Measurements from ENCODE around the gene BTF3.

BTF3 gene

GRCh38 chr5:73531356-73531755 lies 33.1 kb downstream of the BTF3 start:
- Histone ChIP-seq H3K36me3 (ENCODE audit: low read length) (no peaks in the 10 kb centered on the region), H3F3A (ENCODE audit: insufficient read depth) (no peaks in the 10 kb centered on the region), H3K79me2 (ENCODE audit: insufficient read depth, low read length) (no peaks in the 10 kb centered on the region), H4K20me1 (ENCODE audit: low read depth, low read length) (no peaks in the 10 kb centered on the region), H2AFZ (ENCODE audit: low read depth, low read length, severe bottlenecking) (no peak overlapping the region), H3K9ac (ENCODE audit: low read length) (no peak overlapping the region), H3K4me3 (ENCODE audit: insufficient read depth, low read length, poor library complexity, severe bottlenecking) (no peak overlapping the region), H3K27ac (ENCODE audit: low read depth, low read length) (no peak overlapping the region), H3K4me2 (ENCODE audit: low read depth, low read length, poor library complexity, severe bottlenecking) (no peak overlapping the region), H3K9me3 (ENCODE audit: insufficient read depth, low read length) (no peaks in the 10 kb centered on the region), H3K9me2 (replicated peaks; ENCODE audit: insufficient read depth, low read length) (no peaks in the 10 kb centered on the region), H3K27me3 (ENCODE audit: low read length) (no peaks in the 10 kb centered on the region)
- TF ChIP-seq, protein P1, sequence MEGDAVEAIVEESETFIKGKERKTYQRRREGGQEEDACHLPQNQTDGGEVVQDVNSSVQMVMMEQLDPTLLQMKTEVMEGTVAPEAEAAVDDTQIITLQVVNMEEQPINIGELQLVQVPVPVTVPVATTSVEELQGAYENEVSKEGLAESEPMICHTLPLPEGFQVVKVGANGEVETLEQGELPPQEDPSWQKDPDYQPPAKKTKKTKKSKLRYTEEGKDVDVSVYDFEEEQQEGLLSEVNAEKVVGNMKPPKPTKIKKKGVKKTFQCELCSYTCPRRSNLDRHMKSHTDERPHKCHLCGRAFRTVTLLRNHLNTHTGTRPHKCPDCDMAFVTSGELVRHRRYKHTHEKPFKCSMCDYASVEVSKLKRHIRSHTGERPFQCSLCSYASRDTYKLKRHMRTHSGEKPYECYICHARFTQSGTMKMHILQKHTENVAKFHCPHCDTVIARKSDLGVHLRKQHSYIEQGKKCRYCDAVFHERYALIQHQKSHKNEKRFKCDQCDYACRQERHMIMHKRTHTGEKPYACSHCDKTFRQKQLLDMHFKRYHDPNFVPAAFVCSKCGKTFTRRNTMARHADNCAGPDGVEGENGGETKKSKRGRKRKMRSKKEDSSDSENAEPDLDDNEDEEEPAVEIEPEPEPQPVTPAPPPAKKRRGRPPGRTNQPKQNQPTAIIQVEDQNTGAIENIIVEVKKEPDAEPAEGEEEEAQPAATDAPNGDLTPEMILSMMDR (IDR thresholded peaks at IDR 0.05; ENCODE audit: insufficient read depth, low read length, poor library complexity, severe bottlenecking): no peak
- no peak for TF ChIP-seq EZH2phosphoT487 (conservative IDR thresholded peaks at IDR 0.05; ENCODE audit: low read length)

DNA sequence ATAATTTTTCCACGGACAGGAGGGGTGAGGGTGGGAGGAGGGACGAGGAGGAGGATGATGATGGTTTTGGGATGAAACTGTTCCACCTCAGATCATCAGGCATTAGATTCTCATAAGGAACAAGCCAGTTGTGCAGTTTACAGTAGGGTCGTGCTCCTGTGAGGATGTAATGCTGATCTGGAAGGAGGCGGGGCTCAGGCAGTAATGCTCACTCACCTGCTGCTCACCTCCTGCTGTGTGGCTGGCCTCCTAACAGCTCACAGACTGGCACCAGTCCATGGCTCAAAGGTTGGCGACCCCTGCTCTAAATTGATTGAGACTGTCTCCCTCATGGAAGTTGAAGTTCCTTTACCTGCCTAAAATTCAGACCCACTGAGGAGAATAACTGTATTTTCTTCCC lies 34.0 kb downstream of the BTF3 start:
- Histone ChIP-seq H3K9me2 (replicated peaks; ENCODE audit: insufficient read depth, low read length) (no peaks in the 10 kb centered on the region), H3K9ac (ENCODE audit: low read length) (no peak overlapping the region), H3K4me2 (ENCODE audit: low read depth, low read length, poor library complexity, severe bottlenecking) (no peak overlapping the region), H3K79me2 (ENCODE audit: insufficient read depth, low read length) (no peaks in the 10 kb centered on the region), H3F3A (ENCODE audit: insufficient read depth) (no peaks in the 10 kb centered on the region), H3K36me3 (ENCODE audit: low read length) (no peaks in the 10 kb centered on the region), H3K9me3 (ENCODE audit: insufficient read depth, low read length) (no peaks in the 10 kb centered on the region), H3K4me3 (ENCODE audit: insufficient read depth, low read length, poor library complexity, severe bottlenecking) (no peak overlapping the region), H4K20me1 (ENCODE audit: low read depth, low read length) (no peaks in the 10 kb centered on the region), H2AFZ (ENCODE audit: low read depth, low read length, severe bottlenecking) (no peak overlapping the region), H3K27me3 (ENCODE audit: low read length) (no peaks in the 10 kb centered on the region), H3K27ac (ENCODE audit: low read depth, low read length) (no peak overlapping the region)
- TF ChIP-seq EZH2phosphoT487 (conservative IDR thresholded peaks at IDR 0.05; ENCODE audit: low read length): no peak
- TF ChIP-seq, protein P1 (IDR thresholded peaks at IDR 0.05; ENCODE audit: insufficient read depth, low read length, poor library complexity, severe bottlenecking): no peak

DNA sequence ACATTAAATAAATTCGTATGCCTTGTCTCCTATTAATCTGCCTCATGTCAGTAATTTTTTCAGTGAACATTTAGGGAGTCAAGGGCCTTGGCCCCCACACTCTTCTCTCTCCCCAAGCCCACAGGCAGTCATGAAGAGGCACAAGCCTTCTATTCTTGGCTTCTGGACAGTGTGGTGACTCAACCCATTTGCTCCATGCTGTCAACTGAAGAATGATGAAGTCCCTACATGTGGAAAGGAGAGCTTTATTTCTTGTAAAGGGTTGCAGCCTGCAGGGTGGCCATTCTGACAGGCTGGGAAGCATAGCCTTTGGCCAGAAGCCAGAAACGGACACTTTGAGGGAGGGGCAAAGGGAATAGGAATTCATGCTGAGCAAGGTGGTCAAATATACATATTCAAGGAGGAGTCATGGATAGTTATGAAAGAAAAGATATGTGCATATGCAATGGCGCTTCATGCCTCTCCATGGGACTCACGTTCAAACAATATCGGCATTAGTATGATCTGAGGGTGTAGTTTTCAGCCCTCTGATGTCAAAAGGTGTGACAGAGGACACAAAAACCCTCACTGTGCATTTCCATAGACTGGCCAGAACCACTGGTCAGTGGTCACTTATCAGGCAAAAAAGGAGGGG lies 35.9 kb downstream of the BTF3 start:
- no peaks in the 10 kb centered on the region for H3K9me2 ChIP-seq (replicated peaks; ENCODE audit: insufficient read depth, low read length)
- H3K4me2 ChIP-seq (ENCODE audit: low read depth, low read length, poor library complexity, severe bottlenecking): no peak overlapping the region
- H3K36me3 ChIP-seq (ENCODE audit: low read length): no peaks in the 10 kb centered on the region
- H2AFZ ChIP-seq (ENCODE audit: low read depth, low read length, severe bottlenecking): no peak overlapping the region
- no peaks in the 10 kb centered on the region for H3F3A ChIP-seq (ENCODE audit: insufficient read depth)
- H3K4me3 ChIP-seq (ENCODE audit: insufficient read depth, low read length, poor library complexity, severe bottlenecking): no peak overlapping the region
- H3K9ac ChIP-seq (ENCODE audit: low read length): no peak overlapping the region
- H4K20me1 ChIP-seq (ENCODE audit: low read depth, low read length): no peaks in the 10 kb centered on the region
- no peaks in the 10 kb centered on the region for H3K9me3 ChIP-seq (ENCODE audit: insufficient read depth, low read length)
- H3K27ac ChIP-seq (ENCODE audit: low read depth, low read length): no peak overlapping the region
- no peaks in the 10 kb centered on the region for H3K27me3 ChIP-seq (ENCODE audit: low read length)
- no peaks in the 10 kb centered on the region for H3K79me2 ChIP-seq (ENCODE audit: insufficient read depth, low read length)
- TF ChIP-seq, protein P1 (IDR thresholded peaks at IDR 0.05; ENCODE audit: insufficient read depth, low read length, poor library complexity, severe bottlenecking): no peak
- TF ChIP-seq EZH2phosphoT487 (conservative IDR thresholded peaks at IDR 0.05; ENCODE audit: low read length): no peak

Data from SU-DHL-6 (cell line).